ENCODE measurements around the gene TBC1D24.
"Not testable (repeated sequence)": the region's sequence is repeated elsewhere in the genome, so short reads cannot be mapped to it uniquely, and the experiment has no call there.

Gene TBC1D24

DNA sequence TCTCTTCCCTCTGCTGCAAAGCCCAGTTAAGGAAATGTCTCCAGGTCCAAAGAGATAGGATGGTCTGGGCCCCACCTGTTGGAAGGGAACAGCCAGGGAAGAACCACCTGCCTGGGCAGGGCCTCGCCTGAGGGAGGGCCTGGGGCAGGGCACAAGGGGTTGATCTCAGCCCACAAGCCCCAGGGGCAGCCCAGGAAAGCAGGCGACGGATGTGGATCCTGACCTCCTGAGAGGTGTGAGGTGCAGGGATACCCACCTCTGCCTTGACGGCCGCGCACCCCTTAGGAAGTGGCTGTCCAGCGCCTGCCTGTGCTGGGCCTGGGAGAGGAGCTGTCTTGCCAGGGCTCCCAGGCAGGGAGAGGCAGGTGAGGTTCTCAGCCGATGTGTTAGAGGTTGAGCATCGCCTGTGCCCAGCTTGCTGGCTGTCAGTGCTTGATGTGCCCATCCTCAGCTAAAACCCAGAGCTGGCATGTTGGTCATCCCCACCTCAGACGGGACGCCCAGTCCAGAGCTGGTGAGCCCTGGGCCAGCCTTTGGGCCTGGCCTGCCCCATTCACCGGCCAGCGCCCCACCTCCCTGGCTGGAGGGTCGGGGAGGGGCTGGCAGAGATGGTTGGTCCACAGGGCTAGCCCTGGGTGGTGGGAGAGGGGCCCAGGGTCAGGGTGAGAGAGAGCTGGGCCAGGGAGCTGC, 55.8 kb downstream of the TBC1D24 start:
- Mint-ChIP-seq H3K9me3 (ENCODE audit: low read depth) (no peaks in the 10 kb centered on the region), H3K27ac (no peak overlapping the region), H3K36me3 (no peaks in the 10 kb centered on the region), H3K27me3 (no peaks in the 10 kb centered on the region), H3K4me1 (ENCODE audit: low read depth) (peaks cover 12% of the 10 kb centered on the region), H3K4me3 (peak overlapping the region; percentile 90)

DNA sequence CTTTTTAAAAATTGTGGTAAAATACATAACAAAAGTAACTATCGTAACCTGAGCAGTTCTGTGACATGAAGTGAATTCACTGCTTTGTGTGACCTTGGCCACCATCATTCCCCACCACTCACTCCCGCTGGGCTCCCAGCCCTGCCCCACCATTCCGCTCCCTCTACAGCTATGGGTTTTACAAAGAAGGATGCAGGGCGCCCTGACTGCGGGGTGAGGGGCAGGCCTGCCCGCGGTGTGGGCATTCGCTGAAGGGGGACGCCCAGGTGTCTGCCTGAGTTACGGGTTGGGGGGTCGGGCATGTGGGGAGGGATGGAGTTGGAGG, 56.4 kb downstream of the TBC1D24 start, which contains the start of gene CEMP1:
Gene CEMP1 (minus strand): TSS at position 38 of the 325 bp plus-strand sequence. CDS start 335 bp downstream, outside the sequence.
- Mint-ChIP-seq H3K4me1 (ENCODE audit: low read depth) (peaks cover 12% of the 10 kb centered on the region), H3K27ac (peak within 1 kb of the TSS; percentile 93), H3K4me3 (peak within 1 kb of the TSS; percentile 90), H3K36me3 (no peaks in the 10 kb centered on the region), H3K9me3 (ENCODE audit: low read depth) (no peaks in the 10 kb centered on the region), H3K27me3 (no peaks in the 10 kb centered on the region)

DNA sequence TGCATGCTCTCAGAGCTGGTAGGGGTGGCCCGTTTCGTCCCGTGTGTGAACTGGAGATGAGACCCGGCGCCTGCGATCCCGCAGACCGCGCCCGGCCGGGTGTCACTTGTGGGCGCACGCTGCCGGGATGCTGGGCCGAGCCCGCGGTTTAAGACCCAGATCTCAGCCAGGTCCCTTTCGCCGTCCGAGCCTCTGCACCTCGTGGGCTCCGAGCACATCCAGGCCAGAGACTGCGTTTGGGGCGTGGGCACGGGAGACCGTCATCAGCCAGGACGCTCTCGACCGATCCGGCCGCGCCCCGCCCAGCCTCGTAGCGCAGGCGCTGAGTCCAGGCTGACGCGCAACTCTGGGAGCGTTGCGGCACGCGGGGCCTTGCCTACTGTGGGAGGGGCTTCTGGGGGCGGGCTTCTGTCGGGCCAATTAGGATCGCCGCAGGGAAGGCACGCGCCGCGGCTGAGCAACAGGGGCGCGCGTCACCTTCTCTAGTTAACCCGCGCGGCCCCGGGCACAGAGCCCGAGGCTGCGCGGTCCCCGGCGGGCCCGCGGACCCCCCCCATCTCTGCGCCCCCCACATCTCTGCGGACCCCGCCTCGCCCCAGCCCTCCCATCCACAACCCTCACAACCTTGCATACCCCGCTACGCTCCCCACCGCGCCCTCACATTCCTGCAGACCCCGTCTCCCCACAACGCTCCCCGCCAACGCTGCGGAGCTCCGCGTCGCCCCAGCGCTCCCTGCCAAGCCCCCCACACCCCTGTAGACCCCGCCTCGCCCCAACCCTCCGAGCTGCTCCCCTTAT, 57.0 kb downstream of the TBC1D24 start:
- Mint-ChIP-seq H3K27ac (peak overlapping the region; percentile 93), H3K4me3 (peak overlapping the region; percentile 90), H3K4me1 (ENCODE audit: low read depth) (peaks cover 15% of the 10 kb centered on the region), H3K9me3 (ENCODE audit: low read depth) (no peaks in the 10 kb centered on the region), H3K27me3 (no peaks in the 10 kb centered on the region), H3K36me3 (no peaks in the 10 kb centered on the region)

DNA sequence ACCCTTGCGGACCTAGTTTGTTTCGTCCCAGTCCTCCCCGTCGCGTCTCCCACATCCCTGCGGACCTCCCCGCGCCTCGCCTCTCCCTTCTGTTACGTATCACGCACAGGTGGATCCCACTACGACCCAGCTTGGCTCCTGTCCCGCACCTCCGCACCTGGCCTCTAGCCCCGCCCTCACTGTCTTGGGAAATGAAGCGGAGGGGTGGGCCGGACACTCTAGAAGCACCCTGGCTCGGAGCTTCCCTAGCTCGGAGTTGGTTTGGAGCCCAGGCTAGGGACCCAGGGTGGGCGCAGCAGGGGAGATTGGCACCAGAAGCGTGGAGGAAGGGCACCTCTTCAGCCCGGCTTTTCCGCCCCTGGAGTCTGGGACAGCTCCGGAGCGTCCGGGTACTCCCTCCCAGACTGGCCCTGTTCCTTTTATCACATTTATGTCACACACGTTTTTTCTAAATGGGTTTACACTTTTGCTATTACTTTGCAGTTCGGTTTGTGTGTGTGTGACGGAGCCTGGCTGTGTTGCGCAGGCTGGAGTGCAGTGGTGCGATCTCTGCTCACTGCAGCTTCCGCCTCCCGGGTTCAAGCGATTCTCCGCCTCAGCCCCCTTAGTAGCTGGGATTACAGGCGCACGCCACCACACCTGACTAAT, 57.7 kb downstream of the TBC1D24 start:
- H3K4me3 Mint-ChIP-seq, result peak overlapping the region; percentile 90
- H3K4me1 Mint-ChIP-seq (ENCODE audit: low read depth), result peaks cover 19% of the 10 kb centered on the region
- no peaks in the 10 kb centered on the region for H3K27me3 Mint-ChIP-seq
- H3K27ac Mint-ChIP-seq, result peak overlapping the region; percentile 93
- no peaks in the 10 kb centered on the region for H3K36me3 Mint-ChIP-seq
- H3K9me3 Mint-ChIP-seq (ENCODE audit: low read depth), result no peaks in the 10 kb centered on the region

DNA sequence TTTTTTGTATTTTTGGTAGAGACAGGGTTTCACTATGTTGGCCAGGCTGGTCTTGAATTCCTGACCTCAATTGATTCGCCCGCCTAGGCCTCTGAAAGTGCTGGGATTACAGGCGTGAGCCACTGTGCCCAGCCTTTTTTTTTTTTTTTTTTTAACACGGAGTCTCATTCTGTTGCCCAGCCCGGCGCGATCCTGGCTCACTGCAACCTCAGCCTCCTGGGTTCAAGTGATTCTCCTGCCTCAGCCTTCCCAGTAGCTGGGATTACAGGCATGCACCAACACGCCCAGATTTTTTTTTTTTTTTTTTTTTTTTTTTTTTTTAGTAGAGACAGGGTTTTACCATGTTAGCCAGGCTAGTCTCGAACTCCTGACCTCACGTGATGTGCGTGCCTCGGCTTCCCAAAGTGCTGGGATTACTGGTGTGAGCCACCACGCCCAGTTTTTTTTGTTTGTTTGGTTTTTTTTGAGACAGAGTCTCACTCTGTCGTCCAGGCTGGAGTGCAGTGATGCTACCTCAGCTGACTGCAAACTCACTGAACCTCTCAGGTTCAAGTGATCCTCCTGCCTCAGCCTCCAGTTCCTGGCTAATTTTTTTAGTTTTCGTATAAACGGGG, 58.3 kb downstream of the TBC1D24 start:
- not testable (repeated sequence) for H3K9me3 Mint-ChIP-seq (ENCODE audit: low read depth); H3K27me3 Mint-ChIP-seq; H3K36me3 Mint-ChIP-seq
- Mint-ChIP-seq H3K27ac (peak overlapping the region; percentile 93), H3K4me3 (peak overlapping the region; percentile 90), H3K4me1 (ENCODE audit: low read depth) (peaks cover 19% of the 10 kb centered on the region)

DNA sequence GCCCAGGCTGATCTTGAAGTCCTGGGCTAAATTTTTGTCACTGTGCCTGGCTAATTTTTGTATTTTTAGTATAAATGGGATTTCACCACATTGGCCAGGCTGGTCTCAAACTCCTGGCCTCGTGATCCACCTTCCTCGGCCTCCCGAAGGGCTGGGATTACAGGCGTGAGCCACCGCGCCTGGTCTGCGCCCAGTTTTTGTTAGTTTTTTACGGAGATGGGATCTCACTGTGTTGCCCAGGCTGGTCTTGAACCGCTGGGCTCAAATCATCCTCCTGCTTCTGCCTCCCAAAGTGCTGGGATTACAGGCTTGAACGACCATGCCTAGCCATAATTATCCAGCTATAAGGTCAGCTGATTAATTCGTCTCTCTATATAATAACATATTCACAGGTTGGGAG, 59.0 kb downstream of the TBC1D24 start:
- peaks cover 21% of the 10 kb centered on the region for H3K4me1 Mint-ChIP-seq (ENCODE audit: low read depth)
- peak overlapping the region; percentile 68 for H3K4me3 Mint-ChIP-seq
- peak overlapping the region; percentile 70 for H3K27ac Mint-ChIP-seq
- no peaks in the 10 kb centered on the region for H3K9me3 Mint-ChIP-seq (ENCODE audit: low read depth)
- no peaks in the 10 kb centered on the region for H3K36me3 Mint-ChIP-seq
- no peaks in the 10 kb centered on the region for H3K27me3 Mint-ChIP-seq

DNA sequence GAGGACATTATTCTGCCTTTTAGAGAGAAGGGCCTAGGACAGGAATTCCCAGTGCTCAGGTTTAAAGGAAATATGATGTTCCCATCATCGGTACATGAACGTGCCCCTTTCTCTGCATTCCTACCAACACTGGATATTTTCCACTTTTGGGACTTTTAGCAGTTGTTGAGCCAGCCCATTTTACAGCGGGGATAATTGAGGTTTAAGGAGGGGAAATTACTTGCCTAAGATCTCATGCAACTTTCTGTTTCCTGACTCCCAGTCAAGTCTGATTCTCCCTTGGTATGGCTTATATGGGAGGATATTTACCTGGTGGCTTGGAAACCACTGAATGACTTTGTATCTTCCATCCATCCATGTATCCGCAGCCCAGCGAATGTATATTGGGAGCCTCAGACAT, 59.4 kb downstream of the TBC1D24 start:
- H3K27me3 Mint-ChIP-seq; H3K27ac Mint-ChIP-seq; H3K36me3 Mint-ChIP-seq; H3K9me3 Mint-ChIP-seq (ENCODE audit: low read depth): not testable (repeated sequence)
- peak overlapping the region; percentile 68 for H3K4me3 Mint-ChIP-seq
- H3K4me1 Mint-ChIP-seq (ENCODE audit: low read depth), result peaks cover 23% of the 10 kb centered on the region

DNA sequence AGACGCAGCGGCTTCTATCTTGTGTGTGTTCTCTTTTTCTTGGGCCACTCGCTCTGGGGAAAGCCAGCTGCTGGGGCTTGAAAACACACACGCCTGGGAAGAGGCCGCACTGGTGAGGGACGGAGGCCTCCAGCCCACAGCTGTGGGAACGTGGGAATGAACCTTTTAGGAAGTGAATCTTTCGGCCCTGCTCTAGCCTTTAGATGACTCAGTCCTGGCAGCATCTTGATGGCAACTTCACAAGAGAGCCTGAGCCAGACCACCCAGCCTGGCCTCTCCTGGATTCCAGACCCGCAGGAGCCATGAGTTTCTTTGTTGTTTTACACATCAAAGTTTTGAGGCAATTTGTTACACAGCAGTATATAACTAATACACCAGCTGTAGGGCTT, 60.7 kb downstream of the TBC1D24 start:
- H3K4me1 Mint-ChIP-seq (ENCODE audit: low read depth), result peaks cover 33% of the 10 kb centered on the region
- H3K36me3 Mint-ChIP-seq, result no peaks in the 10 kb centered on the region
- H3K4me3 Mint-ChIP-seq, result peak overlapping the region; percentile 49
- no peak overlapping the region for H3K27ac Mint-ChIP-seq
- H3K27me3 Mint-ChIP-seq, result no peaks in the 10 kb centered on the region
- no peaks in the 10 kb centered on the region for H3K9me3 Mint-ChIP-seq (ENCODE audit: low read depth)

DNA sequence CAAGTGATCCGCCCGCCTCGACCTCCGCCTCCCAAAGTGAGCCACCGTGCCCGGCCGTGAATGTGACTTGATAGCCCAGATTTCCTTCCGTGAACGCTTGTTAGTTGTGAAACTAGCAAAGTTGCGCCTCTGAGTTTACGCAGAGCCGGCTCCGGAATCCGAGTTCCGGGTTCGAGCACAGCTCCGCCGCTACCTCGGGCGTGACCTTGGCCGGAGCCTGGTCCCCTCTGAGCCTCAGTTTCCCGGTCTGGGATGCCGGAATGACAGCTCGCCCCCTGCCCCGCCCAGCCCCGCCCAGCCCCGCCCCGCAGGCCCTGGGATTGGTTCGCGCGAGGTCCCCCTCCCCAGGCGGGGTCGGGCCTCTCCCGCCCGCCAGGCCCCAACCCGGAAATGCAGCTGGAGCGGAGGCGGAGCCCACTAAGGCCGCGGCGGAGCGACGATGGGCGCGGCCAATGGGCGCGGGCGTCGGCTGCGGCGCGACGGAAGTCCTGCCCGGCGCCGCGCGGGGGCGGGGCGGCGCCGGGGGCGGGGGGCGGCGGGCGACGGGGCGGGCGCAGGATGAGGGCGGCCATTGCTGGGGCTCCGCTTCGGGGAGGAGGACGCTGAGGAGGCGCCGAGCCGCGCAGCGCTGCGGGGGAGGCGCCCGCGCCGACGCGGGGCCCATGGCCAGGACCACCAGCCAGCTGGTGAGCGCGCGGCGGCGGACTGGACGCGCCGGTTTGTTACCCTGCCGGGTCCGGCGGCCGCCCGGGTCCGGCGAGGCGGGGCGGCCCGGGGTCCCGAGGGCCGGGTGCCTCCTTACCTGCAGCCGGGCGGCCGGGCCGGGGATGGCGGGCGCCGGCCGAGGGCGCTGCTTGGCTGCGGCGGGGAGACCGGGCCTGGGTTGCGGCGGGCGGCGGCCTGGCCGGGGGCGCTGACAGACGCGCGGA, 62.8 kb downstream of the TBC1D24 start, which contains the start of gene PDPK1:
Gene PDPK1 (plus strand): TSS at position 571 of the 929 bp plus-strand sequence. CDS start 92 bp downstream, at position 663.
- Mint-ChIP-seq H3K9me3 (ENCODE audit: low read depth) (no peaks in the 10 kb centered on the region), H3K27me3 (no peaks in the 10 kb centered on the region), H3K27ac (peak within 1 kb of the TSS; percentile 85), H3K36me3 (no peaks in the 10 kb centered on the region), H3K4me1 (ENCODE audit: low read depth) (peaks cover 38% of the 10 kb centered on the region), H3K4me3 (peak within 1 kb of the TSS; percentile 94)

DNA sequence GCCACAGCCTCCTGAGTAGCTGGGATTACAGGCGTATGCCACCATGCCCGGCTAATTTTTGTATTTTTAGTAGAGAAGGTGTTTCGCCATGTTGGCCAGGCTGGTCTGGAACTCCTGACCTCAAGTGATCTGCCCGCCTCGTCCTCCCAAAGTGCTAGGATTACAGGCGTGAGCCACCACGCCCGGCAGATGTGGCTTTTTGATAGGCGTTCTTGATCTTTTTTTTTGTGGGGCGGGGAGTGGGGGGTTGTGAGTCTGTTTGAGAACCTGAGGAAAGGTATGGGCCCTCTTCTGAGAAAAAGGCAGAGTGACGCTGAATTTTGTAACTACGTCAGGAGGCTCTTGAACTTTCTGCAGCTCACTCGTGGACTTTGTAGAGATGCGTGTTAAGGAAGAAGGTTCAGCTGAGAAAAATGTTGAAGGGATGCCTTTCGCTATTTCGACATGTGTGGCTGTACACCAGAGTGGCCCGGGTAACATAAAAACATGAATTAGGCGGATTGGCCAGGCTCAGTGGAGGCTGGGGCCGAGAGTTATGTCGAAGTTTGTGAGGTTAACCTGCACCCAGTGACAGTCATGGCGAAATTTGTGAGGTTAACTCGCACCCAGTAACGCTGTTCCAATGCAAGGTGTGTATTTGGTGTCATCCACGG, 64.4 kb downstream of the TBC1D24 start:
- not testable (repeated sequence) for H3K27me3 Mint-ChIP-seq; H3K9me3 Mint-ChIP-seq (ENCODE audit: low read depth); H3K36me3 Mint-ChIP-seq
- H3K27ac Mint-ChIP-seq, result peak overlapping the region; percentile 83
- peaks cover 37% of the 10 kb centered on the region for H3K4me1 Mint-ChIP-seq (ENCODE audit: low read depth)
- peak overlapping the region; percentile 94 for H3K4me3 Mint-ChIP-seq

DNA sequence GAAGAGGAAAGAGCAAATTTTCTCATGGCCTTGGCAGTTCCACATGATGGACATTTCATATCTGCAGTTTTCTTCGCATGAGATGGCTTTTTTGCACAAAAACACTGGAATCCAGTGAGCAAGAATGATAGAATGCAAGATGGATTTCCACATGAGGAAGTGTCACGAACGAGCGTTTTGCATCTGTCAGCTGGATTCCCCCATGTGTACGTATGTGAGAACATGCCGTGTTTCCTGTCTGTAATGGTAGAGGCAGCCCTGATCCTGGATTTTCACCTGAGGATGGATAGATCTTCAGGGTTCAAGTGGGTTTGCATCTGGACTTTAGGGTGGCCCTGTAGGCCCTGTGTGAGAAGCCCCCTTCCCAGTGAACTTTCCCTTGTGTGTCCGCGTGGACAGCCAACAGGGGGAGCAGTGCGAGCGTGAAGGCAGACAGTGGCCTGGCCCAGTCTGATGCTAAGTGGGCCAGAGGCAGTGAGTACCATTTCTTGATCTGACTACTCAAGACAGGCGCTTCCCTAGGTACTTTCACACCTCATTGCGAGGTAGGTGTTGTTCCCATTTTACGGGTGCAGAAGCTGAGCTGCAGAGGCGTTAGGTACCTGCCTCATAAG, 65.0 kb downstream of the TBC1D24 start:
- not testable (repeated sequence) for H3K27ac Mint-ChIP-seq; H3K27me3 Mint-ChIP-seq; H3K9me3 Mint-ChIP-seq (ENCODE audit: low read depth); H3K36me3 Mint-ChIP-seq
- Mint-ChIP-seq H3K4me1 (ENCODE audit: low read depth) (peaks cover 38% of the 10 kb centered on the region), H3K4me3 (peak overlapping the region; percentile 94)

DNA sequence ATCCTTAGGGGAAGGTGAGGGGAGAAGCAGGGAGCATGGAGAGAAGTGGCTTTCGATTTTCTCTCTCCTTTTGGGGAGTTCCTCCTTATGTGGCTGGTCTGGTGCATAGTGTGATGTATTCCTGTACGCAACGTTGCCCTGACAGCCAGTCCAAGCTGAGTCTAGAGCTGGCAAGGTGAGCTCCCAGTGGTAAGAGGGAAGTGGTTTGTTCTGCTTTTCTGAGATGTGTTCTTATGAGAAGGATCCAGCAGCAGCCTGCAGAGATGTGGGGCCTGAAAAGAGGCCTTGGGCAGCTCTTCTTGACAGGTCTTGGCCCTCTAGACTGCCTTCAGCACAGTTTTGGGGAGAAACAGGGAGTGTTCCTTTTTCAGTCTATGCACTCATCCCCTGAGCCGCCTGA, 66.0 kb downstream of the TBC1D24 start:
- not testable (repeated sequence) for H3K27me3 Mint-ChIP-seq; H3K9me3 Mint-ChIP-seq (ENCODE audit: low read depth); H3K36me3 Mint-ChIP-seq
- Mint-ChIP-seq H3K27ac (peak overlapping the region; percentile 28), H3K4me1 (ENCODE audit: low read depth) (peaks cover 38% of the 10 kb centered on the region), H3K4me3 (peak overlapping the region; percentile 54)

DNA sequence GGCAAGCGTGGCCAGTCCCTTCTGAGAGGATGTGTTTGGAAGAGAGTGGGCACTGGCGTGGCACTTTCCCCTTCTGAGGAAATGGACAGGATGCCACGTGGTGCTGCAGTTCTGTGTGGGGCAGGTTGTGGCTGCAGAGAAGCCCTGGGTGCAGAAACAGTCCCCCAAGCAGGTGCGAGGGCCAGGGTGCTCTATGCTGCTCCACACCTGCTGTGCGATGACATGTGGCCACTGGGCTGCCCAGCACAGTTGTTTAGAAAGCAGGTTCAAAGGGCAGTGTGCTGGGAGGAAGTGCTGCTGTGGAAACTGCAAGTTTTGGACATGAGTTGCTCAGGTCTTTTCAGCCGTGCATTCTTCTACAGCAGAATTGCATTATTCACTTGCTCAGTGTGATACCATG, 66.5 kb downstream of the TBC1D24 start:
- H3K9me3 Mint-ChIP-seq (ENCODE audit: low read depth); H3K27ac Mint-ChIP-seq; H3K27me3 Mint-ChIP-seq; H3K36me3 Mint-ChIP-seq: not testable (repeated sequence)
- peak overlapping the region; percentile 36 for H3K4me3 Mint-ChIP-seq
- H3K4me1 Mint-ChIP-seq (ENCODE audit: low read depth), result peaks cover 38% of the 10 kb centered on the region
